ENCODE measurements around the gene MAGEB6.
"Not testable (repeated sequence)": the region's sequence is repeated elsewhere in the genome, so short reads cannot be mapped to it uniquely, and the experiment has no call there.

DNA sequence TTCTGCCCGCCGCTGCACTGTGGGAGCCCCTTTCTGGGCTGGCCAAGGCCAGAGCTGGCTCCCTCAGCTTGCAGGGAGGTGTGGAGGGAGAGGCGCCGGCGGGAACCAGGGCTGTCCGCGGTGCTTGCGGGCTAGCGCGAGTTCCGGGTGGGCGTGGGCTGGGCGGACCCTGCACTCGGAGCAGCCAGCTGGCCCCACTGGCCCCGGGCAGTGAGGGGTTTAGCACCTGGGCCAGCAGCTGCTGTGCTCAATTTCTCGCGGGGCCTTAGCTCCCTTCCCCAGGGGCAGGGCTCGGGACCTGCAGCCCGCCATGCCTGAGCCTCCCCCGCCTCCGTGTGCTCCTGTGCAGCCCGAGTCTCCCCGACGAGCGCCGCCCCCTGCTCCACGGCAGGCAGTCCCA, 12.5 kb downstream of the MAGEB6 start:
- TF ChIP-seq, protein P1, sequence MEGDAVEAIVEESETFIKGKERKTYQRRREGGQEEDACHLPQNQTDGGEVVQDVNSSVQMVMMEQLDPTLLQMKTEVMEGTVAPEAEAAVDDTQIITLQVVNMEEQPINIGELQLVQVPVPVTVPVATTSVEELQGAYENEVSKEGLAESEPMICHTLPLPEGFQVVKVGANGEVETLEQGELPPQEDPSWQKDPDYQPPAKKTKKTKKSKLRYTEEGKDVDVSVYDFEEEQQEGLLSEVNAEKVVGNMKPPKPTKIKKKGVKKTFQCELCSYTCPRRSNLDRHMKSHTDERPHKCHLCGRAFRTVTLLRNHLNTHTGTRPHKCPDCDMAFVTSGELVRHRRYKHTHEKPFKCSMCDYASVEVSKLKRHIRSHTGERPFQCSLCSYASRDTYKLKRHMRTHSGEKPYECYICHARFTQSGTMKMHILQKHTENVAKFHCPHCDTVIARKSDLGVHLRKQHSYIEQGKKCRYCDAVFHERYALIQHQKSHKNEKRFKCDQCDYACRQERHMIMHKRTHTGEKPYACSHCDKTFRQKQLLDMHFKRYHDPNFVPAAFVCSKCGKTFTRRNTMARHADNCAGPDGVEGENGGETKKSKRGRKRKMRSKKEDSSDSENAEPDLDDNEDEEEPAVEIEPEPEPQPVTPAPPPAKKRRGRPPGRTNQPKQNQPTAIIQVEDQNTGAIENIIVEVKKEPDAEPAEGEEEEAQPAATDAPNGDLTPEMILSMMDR (IDR thresholded peaks at IDR 0.05): not testable (repeated sequence)
- not testable (repeated sequence) for TF ChIP-seq EP300 (IDR thresholded peaks at IDR 0.05)

Measured in ovary (tissue), 3 donors.